Measurements from ENCODE around the gene RASGRF1.
"Not testable (repeated sequence)": the region's sequence is repeated elsewhere in the genome, so short reads cannot be mapped to it uniquely, and the experiment has no call there.

The RASGRF1 gene

GRCh38 chr15:79031201-79031600, 59.4 kb downstream of the RASGRF1 start:
- ChIA-PET POLR2A (ENCODE audit: low non-redundant PET) (no interaction called here), CTCF (interaction anchor here (1.4 to 3.8 kb wide), 2 partner anchors 153 kb away, joined by 3 to 56 read pairs; no protein-coding TSS in a partner anchor)
- DNase-seq (ENCODE audit: low spot score), result no peak
- TF ChIP-seq CTCF (conservative IDR thresholded peaks at IDR 0.05; ENCODE audit: low read depth), result no peak
- H3K27ac ChIP-seq, result no peak overlapping the region

GRCh38 chr15:79030470-79030869, 60.1 kb downstream of the RASGRF1 start:
- ChIA-PET POLR2A (ENCODE audit: low non-redundant PET) (no interaction called here), CTCF (interaction anchor here (1.0 to 3.8 kb wide), 2 partner anchors 37 to 154 kb away, joined by 3 to 56 read pairs; no protein-coding TSS in a partner anchor)
- TF ChIP-seq CTCF (conservative IDR thresholded peaks at IDR 0.05; ENCODE audit: low read depth), result no peak
- no peak for DNase-seq (ENCODE audit: low spot score)
- H3K27ac ChIP-seq, result no peak overlapping the region

GRCh38 chr15:79028411-79028964, 62.1 kb downstream of the RASGRF1 start:
- ChIA-PET CTCF (interaction anchor here (0.5 to 3.8 kb wide), 20 partner anchors 10 to 179 kb away, joined by 3 to 56 read pairs (median 4); no protein-coding TSS in a partner anchor), POLR2A (ENCODE audit: low non-redundant PET) (interaction anchor here (0.6 kb wide), 1 partner anchor 180 kb away, joined by 3 read pairs; no protein-coding TSS in a partner anchor)
- DNase-seq (ENCODE audit: low spot score), result peak; percentile 54
- H3K27ac ChIP-seq, result no peak overlapping the region
- peak; percentile 89 for TF ChIP-seq CTCF (conservative IDR thresholded peaks at IDR 0.05; ENCODE audit: low read depth)

- CTCF ChIA-PET, result interaction anchor here (0.6 to 3.8 kb wide), 16 partner anchors 12 to 874 kb away, joined by 3 to 56 read pairs (median 4); no protein-coding TSS in a partner anchor
- POLR2A ChIA-PET (ENCODE audit: low non-redundant PET), result interaction anchor here (0.6 kb wide), 1 partner anchor 180 kb away, joined by 3 read pairs; no protein-coding TSS in a partner anchor
- H3K27ac ChIP-seq, result no peak overlapping the region
- no peak for DNase-seq (ENCODE audit: low spot score)
- no peak for TF ChIP-seq CTCF (conservative IDR thresholded peaks at IDR 0.05; ENCODE audit: low read depth)
Observed at GRCh38 chr15:79027532-79028410, 62.8 kb downstream of the RASGRF1 start.

- no peak for DNase-seq (ENCODE audit: low spot score)
- ChIA-PET CTCF (interaction anchor here (0.6 kb wide), 1 partner anchor 65 kb away, joined by 4 read pairs; no protein-coding TSS in a partner anchor), POLR2A (ENCODE audit: low non-redundant PET) (no interaction called here)
- no peak overlapping the region for H3K27ac ChIP-seq
- no peak for TF ChIP-seq CTCF (conservative IDR thresholded peaks at IDR 0.05; ENCODE audit: low read depth)
Observed at GRCh38 chr15:79025802-79026201, 64.8 kb downstream of the RASGRF1 start.

GRCh38 chr15:79025201-79025600, 65.4 kb downstream of the RASGRF1 start:
- CTCF ChIA-PET, result interaction anchor here (0.6 kb wide), 2 partner anchors 65 to 68 kb away, joined by 3 to 4 read pairs; no protein-coding TSS in a partner anchor
- TF ChIP-seq CTCF (conservative IDR thresholded peaks at IDR 0.05; ENCODE audit: low read depth), result no peak
- H3K27ac ChIP-seq, result no peak overlapping the region
- POLR2A ChIA-PET (ENCODE audit: low non-redundant PET), result no interaction called here
- no peak for DNase-seq (ENCODE audit: low spot score)

GRCh38 chr15:79024493-79024892, 66.1 kb downstream of the RASGRF1 start:
- H3K27ac ChIP-seq; POLR2A ChIA-PET (ENCODE audit: low non-redundant PET); DNase-seq (ENCODE audit: low spot score): not testable (repeated sequence)
- CTCF ChIA-PET, result interaction anchor here (0.6 kb wide), 1 partner anchor 69 kb away, joined by 3 read pairs; no protein-coding TSS in a partner anchor
